Kidney (tissue), 14 donors: ENCODE data around the gene KCNQ5. TPM values are rescaled to one million over a fixed set of nuclear protein-coding genes. Genes with fewer than 3 reads are reported as not detected.

ENCODE experiments used
- DNase-seq, 5 donors: peaks; one replicate each; pipeline ENCODE4 v3.0.0-alpha.2; 2013 to 2020
- FAIRE-seq: peaks from 2 replicates; lab custom pipeline; 2012; peaks lifted over from hg19 to GRCh38; lab: Jason Lieb, UNC
- H3K27ac ChIP-seq, 2 donors: one replicate each; pipeline ENCODE4 v1.7.0; 2013; ENCODE audit warnings: low read depth in 2 of 2, low read length in 2 of 2, inconsistent platforms in 1 of 2
- H3K27me3 ChIP-seq: one replicate; pipeline ENCODE4 v1.7.1; 2013; ENCODE audit warnings: low read length, inconsistent platforms; ENCODE audit not compliant: control insufficient read depth, insufficient read depth
- H3K36me3 ChIP-seq, 3 donors: one replicate each; pipeline versions ENCODE4 v1.7.0 to v1.7.1; 2013; ENCODE audit warnings: low read length in 3 of 3, control low read depth in 1 of 3, inconsistent platforms in 1 of 3; ENCODE audit not compliant: insufficient read depth in 3 of 3, control insufficient read depth in 2 of 3
- H3K4me1 ChIP-seq, 3 donors: one replicate each; pipeline versions ENCODE4 v1.7.0 to v1.7.1; 2013; ENCODE audit warnings: low read length in 3 of 3, inconsistent platforms in 1 of 3, low read depth in 1 of 3; ENCODE audit not compliant: control insufficient read depth in 2 of 3, insufficient read depth in 2 of 3
- H3K4me3 ChIP-seq, 3 donors: one replicate each; pipeline versions ENCODE4 v1.7.0 to v1.8.1; 2013; ENCODE audit warnings: low read length in 3 of 3, control low read depth in 1 of 3, inconsistent platforms in 1 of 3
- H3K9ac ChIP-seq, 3 donors: one replicate each; pipeline versions ENCODE4 v1.7.0 to v1.7.1; 2013; ENCODE audit warnings: low read length in 3 of 3, control low read depth in 1 of 3, inconsistent platforms in 1 of 3
- H3K9me3 ChIP-seq, 3 donors: one replicate each; pipeline versions ENCODE4 v1.7.0 to v1.7.1; 2013; ENCODE audit warnings: low read length in 3 of 3, control low read depth in 1 of 3, inconsistent platforms in 1 of 3; ENCODE audit not compliant: control insufficient read depth in 2 of 3, insufficient read depth in 1 of 3
- intact Hi-C: fragments of 100-400 bp; cut with DNase I; formaldehyde crosslinking; loops from one replicate; pipeline ENCODE4 v1.11.1; 2022
- polyA plus RNA-seq: library from polyadenylated mRNA; stranded (reverse); fragments of 350-450 nt; fragmentation: Illumina TruSeq; extraction: RNeasy Lipid Tissue Mini Kit (QIAGEN cat#74804); gene quantifications from one replicate; pipeline ENCODE4 v1.2.3, GENCODE V29; 2014; ENCODE audit warnings: low read depth, low replicate concordance; ENCODE audit not compliant: insufficient read depth
- total RNA-seq: library from RNA; stranded (reverse); fragmentation: NEBNext Ultra II Directional; extraction: Animal tissue kit (Norgen Biotek cat#: 25700); gene quantifications from one replicate; pipeline ENCODE4 v1.2.1, GENCODE V29; 2021
- TF ChIP-seq, protein P1 (sequence below): IDR thresholded peaks from 3 replicates; pipeline ENCODE4 v1.5.1; 2012; ENCODE audit warnings: mild to moderate bottlenecking, moderate library complexity, borderline replicate concordance; ENCODE audit not compliant: insufficient read depth; ENCODE audit errors: extremely low read depth
- donor health status: control.
- donor health status: control.
- donor health status: control.
- donor health status: control.
- donor health status: control.
- donor health status: DM: yes; HTN: yes; CAD: no.
- donor health status: Normal renal cell carcinoma (clear cell type).

The KCNQ5 gene
- total and polyA plus RNA-seq, 2 donors from 2014 or later: 0.50 TPM; not detected in 1

DNA sequence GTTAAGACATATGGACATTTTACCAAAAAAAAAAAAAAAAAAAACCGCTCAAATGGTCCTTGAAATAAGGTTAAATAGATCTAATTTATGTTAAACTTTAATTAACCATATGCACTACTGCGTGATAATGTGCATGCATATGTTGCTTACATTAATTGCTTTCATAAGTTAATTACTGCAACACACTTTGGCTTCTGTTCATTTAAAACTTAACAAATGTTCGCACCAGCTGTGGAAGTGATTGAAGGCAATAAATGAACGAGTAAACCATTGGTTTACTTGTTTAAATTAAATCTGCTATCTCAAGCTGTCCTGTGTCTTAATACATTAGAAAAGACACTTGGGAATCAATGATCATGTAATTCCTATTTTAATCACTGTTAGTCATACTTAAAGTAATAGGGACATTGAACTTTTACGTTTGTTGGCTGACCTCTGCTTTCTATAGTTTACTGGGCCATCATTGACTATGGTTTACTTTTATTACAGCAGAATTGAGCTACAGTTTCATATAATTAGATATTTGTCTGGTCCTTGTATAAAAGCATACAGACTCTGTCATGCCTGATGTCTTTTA, 308.8 kb downstream of the KCNQ5 start:
- FAIRE-seq: no peak
- no peaks in the 10 kb centered on the region for H3K27me3 ChIP-seq

DNA sequence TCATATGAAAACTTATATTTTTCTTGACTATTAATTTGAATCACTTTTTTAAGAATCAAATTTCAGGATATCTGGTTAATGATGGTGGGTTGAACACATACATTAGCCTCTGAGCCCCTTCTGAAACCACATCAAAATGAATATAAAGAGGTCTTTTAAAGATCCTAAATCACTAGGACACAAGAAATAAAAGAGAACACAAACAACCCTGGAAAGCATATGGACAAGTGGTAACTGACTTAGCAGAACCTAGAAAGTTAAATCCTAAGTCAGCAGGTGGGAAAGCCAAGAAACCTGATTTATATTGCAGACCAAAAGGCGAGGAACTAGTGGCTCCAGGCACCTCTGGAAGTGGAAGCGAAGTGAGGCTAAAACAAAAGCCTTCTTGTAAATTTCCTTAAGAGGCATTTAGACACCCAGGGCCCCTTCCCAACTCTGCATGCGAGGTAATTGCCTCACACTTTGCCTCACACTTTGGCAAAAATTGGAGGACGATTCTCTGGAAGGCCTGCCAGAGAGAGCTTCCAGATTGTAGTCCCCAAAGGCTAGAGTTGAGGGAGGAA, 309.5 kb downstream of the KCNQ5 start:
- H3K36me3 ChIP-seq: no peaks in the 10 kb centered on the region
- no peaks in the 10 kb centered on the region for H3K27me3 ChIP-seq
- peak in 2 of 5 donors; percentile 4 to 13 for DNase-seq
- H3K9ac ChIP-seq: no peak overlapping the region
- H3K4me3 ChIP-seq: no peak overlapping the region
- no peaks in the 10 kb centered on the region for H3K4me1 ChIP-seq
- H3K27ac ChIP-seq: no peak overlapping the region
- FAIRE-seq: no peak
- TF ChIP-seq, protein P1, sequence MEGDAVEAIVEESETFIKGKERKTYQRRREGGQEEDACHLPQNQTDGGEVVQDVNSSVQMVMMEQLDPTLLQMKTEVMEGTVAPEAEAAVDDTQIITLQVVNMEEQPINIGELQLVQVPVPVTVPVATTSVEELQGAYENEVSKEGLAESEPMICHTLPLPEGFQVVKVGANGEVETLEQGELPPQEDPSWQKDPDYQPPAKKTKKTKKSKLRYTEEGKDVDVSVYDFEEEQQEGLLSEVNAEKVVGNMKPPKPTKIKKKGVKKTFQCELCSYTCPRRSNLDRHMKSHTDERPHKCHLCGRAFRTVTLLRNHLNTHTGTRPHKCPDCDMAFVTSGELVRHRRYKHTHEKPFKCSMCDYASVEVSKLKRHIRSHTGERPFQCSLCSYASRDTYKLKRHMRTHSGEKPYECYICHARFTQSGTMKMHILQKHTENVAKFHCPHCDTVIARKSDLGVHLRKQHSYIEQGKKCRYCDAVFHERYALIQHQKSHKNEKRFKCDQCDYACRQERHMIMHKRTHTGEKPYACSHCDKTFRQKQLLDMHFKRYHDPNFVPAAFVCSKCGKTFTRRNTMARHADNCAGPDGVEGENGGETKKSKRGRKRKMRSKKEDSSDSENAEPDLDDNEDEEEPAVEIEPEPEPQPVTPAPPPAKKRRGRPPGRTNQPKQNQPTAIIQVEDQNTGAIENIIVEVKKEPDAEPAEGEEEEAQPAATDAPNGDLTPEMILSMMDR: no peak
- intact Hi-C loops: no loop called here
- no peaks in the 10 kb centered on the region for H3K9me3 ChIP-seq

More for the DNA sequence above, 308.8 kb downstream of the KCNQ5 start:
- TF ChIP-seq, protein P1: no peak
- H3K36me3 ChIP-seq: no peaks in the 10 kb centered on the region
- DNase-seq: peak in 1 of 5 donors; percentile 32
- no peaks in the 10 kb centered on the region for H3K9me3 ChIP-seq
- intact Hi-C loops: no loop called here
- H3K27ac ChIP-seq: no peak overlapping the region
- no peaks in the 10 kb centered on the region for H3K4me1 ChIP-seq
- no peak overlapping the region for H3K9ac ChIP-seq
- H3K4me3 ChIP-seq: no peak overlapping the region

DNA sequence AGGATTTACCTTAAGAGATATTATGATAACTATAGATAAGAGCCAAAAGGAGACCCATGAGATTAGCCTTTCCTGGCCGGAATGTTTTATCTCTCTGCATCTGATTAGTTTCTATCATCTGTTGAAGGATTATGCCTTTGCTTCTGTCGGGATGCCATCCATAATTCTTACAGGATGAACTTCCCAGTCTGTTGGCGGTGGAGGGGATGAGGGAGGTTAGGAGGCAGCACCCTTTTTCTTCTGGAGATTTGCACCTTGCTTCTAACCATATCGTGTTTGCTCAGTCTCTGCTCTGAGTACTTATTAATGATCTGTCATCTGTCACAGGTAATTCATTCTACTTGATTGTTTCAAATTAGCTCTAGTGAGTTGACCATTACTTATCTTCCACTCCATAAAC, 311.4 kb downstream of the KCNQ5 start:
- Histone ChIP-seq H3K9me3 (no peaks in the 10 kb centered on the region), H3K9ac (no peak overlapping the region), H3K27me3 (no peaks in the 10 kb centered on the region), H3K4me1 (no peaks in the 10 kb centered on the region), H3K4me3 (no peak overlapping the region), H3K36me3 (no peaks in the 10 kb centered on the region), H3K27ac (no peak overlapping the region)
- intact Hi-C loops: no loop called here
- TF ChIP-seq, protein P1: no peak
- FAIRE-seq (no peak), DNase-seq (no peak)
